HepG2 (cell line): ENCODE results near the gene LEAP2. TPM values are rescaled to one million over a fixed set of nuclear protein-coding genes. Genes with fewer than 3 reads are reported as not detected.

ENCODE experiments used
- ASH2L ChIP-seq: fragments of 300-600, 200-600 bp; sonication (generic); IDR thresholded peaks from 2 replicates; pipeline ENCODE4 v1.7.0; 2017; ENCODE audit warnings: low read depth, mild to moderate bottlenecking, moderate library complexity, mixed read lengths, low read length; ENCODE audit not compliant: insufficient read length
- ATF2 ChIP-seq: sonication (generic); formaldehyde crosslinking; IDR thresholded peaks from 2 replicates; pipeline ENCODE4 v1.4.0; 2020; ENCODE audit warnings: missing genetic modification reagents
- FLYWCH1 ChIP-seq: sonication (generic); formaldehyde crosslinking; IDR thresholded peaks from 2 replicates; pipeline ENCODE4 v1.8.1; 2023; ENCODE audit warnings: mild to moderate bottlenecking, missing genetic modification reagents
- HDAC1 ChIP-seq: sonication (generic); formaldehyde crosslinking; IDR thresholded peaks from 2 replicates; pipeline ENCODE4 v1.5.1; 2020; ENCODE audit warnings: mild to moderate bottlenecking, missing genetic modification reagents
- HMGXB3 ChIP-seq: sonication (generic); formaldehyde crosslinking; IDR thresholded peaks from 2 replicates; pipeline ENCODE4 v1.4.0; 2020; ENCODE audit warnings: missing genetic modification reagents, borderline replicate concordance
- MYC ChIP-seq: sonication (generic); formaldehyde crosslinking; IDR thresholded peaks from 2 replicates; pipeline ENCODE4 v1.9.0; 2021; ENCODE audit warnings: missing genetic modification reagents, borderline replicate concordance
- NFE2 ChIP-seq: sonication (generic); formaldehyde crosslinking; IDR thresholded peaks from 2 replicates; pipeline ENCODE4 v1.4.0; 2020; ENCODE audit warnings: missing genetic modification reagents
- NFYC ChIP-seq: IDR thresholded peaks from 2 replicates; pipeline ENCODE4 v1.6.1; 2016; ENCODE audit warnings: missing genetic modification reagents, missing compliant biosample characterization
- PBX2 ChIP-seq: IDR thresholded peaks from 2 replicates; pipeline ENCODE4 v1.6.1; 2016; ENCODE audit warnings: control low read depth
- PCBP1 ChIP-seq: fragments of 200-400 bp; formaldehyde crosslinking; IDR thresholded peaks from 2 replicates; pipeline ENCODE4 v1.6.1; 2017; ENCODE audit warnings: mild to moderate bottlenecking, low read depth, low read length, borderline replicate concordance
- SMARCE1 ChIP-seq: fragments of 450-650 bp; IDR thresholded peaks from 2 replicates; pipeline ENCODE4 v1.6.1; 2017; ENCODE audit warnings: borderline replicate concordance
- SNRNP70 ChIP-seq: fragments of 200-400 bp; formaldehyde crosslinking; IDR thresholded peaks from 2 replicates; pipeline ENCODE4 v1.6.1; 2017; ENCODE audit warnings: mild to moderate bottlenecking, low read depth, low read length, moderate library complexity
- ZBTB42 ChIP-seq: sonication (generic); formaldehyde crosslinking; IDR thresholded peaks from 2 replicates; pipeline ENCODE4 v1.5.0; 2020; ENCODE audit warnings: mild to moderate bottlenecking, missing genetic modification reagents
- ZNF317 ChIP-seq: sonication (generic); formaldehyde crosslinking; IDR thresholded peaks from 2 replicates; pipeline ENCODE4 v1.5.0; 2020; ENCODE audit warnings: mild to moderate bottlenecking, missing genetic modification reagents
- ZNF34 ChIP-seq: sonication (generic); formaldehyde crosslinking; IDR thresholded peaks from 2 replicates; pipeline ENCODE4 v1.4.0; 2020; ENCODE audit warnings: mild to moderate bottlenecking, missing genetic modification reagents, borderline replicate concordance
- ZNF512B ChIP-seq: sonication (generic); formaldehyde crosslinking; IDR thresholded peaks from 2 replicates; pipeline ENCODE4 v1.5.1; 2020; ENCODE audit warnings: missing genetic modification reagents, mild to moderate bottlenecking, borderline replicate concordance
- ZNF572 ChIP-seq: sonication (generic); formaldehyde crosslinking; IDR thresholded peaks from 2 replicates; pipeline ENCODE4 v1.5.1; 2020; ENCODE audit warnings: mild to moderate bottlenecking, missing genetic modification reagents
- ZNF674 ChIP-seq: sonication (generic); formaldehyde crosslinking; IDR thresholded peaks from 2 replicates; pipeline ENCODE4 v1.5.0; 2020; ENCODE audit warnings: low read depth, mild to moderate bottlenecking, missing genetic modification reagents
- ZNF777 ChIP-seq: sonication (generic); formaldehyde crosslinking; IDR thresholded peaks from 2 replicates; pipeline ENCODE4 v1.4.0; 2020; ENCODE audit warnings: missing genetic modification reagents
- polyA plus RNA-seq, 8 experiments: library from polyadenylated mRNA; depleted of rRNA in 3 of 8; stranded (reverse) in 7 of 8; unstranded in 1 of 8; fragments of >200 nt; fragmentation: Illumina TruSeq in 4 of 8; extraction: Trizol in 4 of 8; gene quantifications; 2 replicates each; pipeline versions ENCODE4 v1.2.1 to v1.2.3, GENCODE V29; 2011 to 2016; ENCODE audit warnings: low read depth in 4 of 8, missing spikeins in 1 of 8, mixed read lengths in 1 of 8; ENCODE audit not compliant: insufficient read depth in 1 of 8
- total RNA-seq, 5 experiments: library from RNA; depleted of rRNA; stranded (reverse); fragments of >200 nt; fragmentation: Illumina TruSeq; extraction: Trizol; gene quantifications; 2 replicates each; pipeline ENCODE4 v1.2.3, GENCODE V29; 2016; ENCODE audit warnings: low read depth in 1 of 5

LEAP2 gene
- total and polyA plus RNA-seq, 2 of the 13 experiments (the other 11 are each of a cell fraction or from before 2014, with no cell fraction given), result 23.9 to 51.9 TPM

- TF ChIP-seq ZBTB42 (CRISPR knock-in tag) (no peak), HDAC1 (CRISPR knock-in tag) (peak; percentile 74; the same call in 1 of the 2 replicates), ZNF34 (no peak), ASH2L (peak; percentile 92), ZNF317 (CRISPR knock-in tag) (0 out of 2 replicates have a peak, but pooled peaks have one; percentile 40), PCBP1 (no peak), MYC (CRISPR knock-in tag) (no peak), PBX2 (CRISPR knock-in tag) (no peak), ZNF777 (CRISPR knock-in tag) (0 out of 2 replicates have a peak, but pooled peaks have one; percentile 8), FLYWCH1 (CRISPR knock-in tag) (peak; percentile 20; the same call in 1 of the 2 replicates), SMARCE1 (no peak), ZNF572 (no peak), ATF2 (CRISPR knock-in tag) (peak; percentile 43; the same call in 1 of the 2 replicates), ZNF512B (peak; percentile 87; the same call in 1 of the 2 replicates), ZNF674 (CRISPR knock-in tag) (no peak), SNRNP70 (no peak), HMGXB3 (CRISPR knock-in tag) (no peak), NFYC (no peak), NFE2 (CRISPR knock-in tag) (no peak)
These were observed 33.8 kb upstream of the LEAP2 start (continued) for GRCh38 chr5:132839426-132840301.
